GM21529 (cell line): Measurements from ENCODE around the gene PI4KB.
A peak's percentile ranks its signal among the peaks of the same experiment; 100 is the strongest.

ENCODE experiments used
- ATAC-seq: cut with Tn5 transposase; IDR thresholded peaks from one replicate; pipeline ENCODE4 v1.9.1; 2021; ENCODE audit not compliant: unreplicated experiment

The PI4KB gene

GRCh38 chr1:151346769-151347522 lies 19.7 kb upstream of the PI4KB start, which contains the start of gene RFX5:
Gene RFX5, minus strand, starts transcription at chr1:151347252. Its CDS starts 932 bp downstream, at chr1:151346320.
- ATAC-seq = peak; percentile 95

DNA sequence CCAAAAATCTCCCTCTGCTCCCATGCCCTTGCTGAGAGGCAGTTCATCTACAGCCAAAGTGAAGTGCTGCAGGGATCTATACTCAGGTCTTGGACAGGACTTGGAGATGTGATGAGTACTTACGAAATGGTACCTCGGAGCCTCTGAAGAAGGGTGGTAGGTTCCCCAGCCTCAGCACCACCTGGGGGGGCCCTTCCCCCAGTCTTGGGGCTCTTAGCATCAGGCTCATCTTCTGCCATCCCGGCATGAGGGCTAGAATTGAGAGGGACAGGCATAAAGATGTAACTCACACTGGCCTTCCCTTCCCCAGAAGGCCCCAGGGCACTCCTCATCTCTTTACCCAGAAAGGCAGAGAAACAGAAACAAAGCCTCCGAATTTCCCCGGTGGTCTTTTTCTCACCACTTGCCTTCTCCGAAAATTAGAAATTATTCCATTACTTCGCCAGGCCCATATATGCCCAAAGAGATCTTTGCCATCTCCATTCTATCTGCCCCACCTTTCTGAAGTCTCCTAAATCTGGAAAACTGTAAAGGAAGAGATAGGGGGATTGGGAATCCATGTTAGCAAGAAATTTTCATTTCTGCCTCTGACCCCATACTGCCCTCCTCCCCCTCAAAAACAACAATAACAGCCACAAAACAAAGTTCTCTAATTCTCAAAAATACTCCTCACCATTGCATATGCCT lies 19.0 kb upstream of the PI4KB start:
- no peak for ATAC-seq

- no peak for ATAC-seq
Measured at GRCh38 chr1:151344291-151344690, 17.1 kb upstream of the PI4KB start.

GRCh38 chr1:151343587-151343986 lies 16.4 kb upstream of the PI4KB start:
- ATAC-seq = no peak

- no peak for ATAC-seq
Measured at GRCh38 chr1:151342569-151342968, 15.4 kb upstream of the PI4KB start.

- ATAC-seq = no peak
Measured at GRCh38 chr1:151342021-151342420, 14.8 kb upstream of the PI4KB start.

GRCh38 chr1:151340870-151341754 lies 13.9 kb upstream of the PI4KB start:
- peak; percentile 64 for ATAC-seq

DNA sequence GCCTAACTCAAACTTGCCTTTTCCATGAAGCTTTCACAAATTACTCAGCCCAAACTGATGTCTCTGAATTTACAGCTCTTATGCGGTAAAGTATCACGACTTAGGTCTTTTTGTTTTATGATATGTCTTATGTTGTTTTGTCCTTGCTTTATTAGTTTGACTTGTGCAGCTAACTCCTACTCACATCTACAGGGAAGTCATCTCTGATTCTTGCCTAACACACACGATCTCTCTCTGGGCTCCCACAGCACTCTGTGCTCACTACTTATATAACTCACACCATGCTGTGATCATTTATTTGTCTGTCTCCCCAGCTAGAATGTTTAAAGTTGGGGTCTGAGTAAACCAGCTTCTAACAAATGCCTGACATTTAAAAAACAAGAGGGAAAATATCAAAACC lies 9.3 kb upstream of the PI4KB start:
- no peak for ATAC-seq

DNA sequence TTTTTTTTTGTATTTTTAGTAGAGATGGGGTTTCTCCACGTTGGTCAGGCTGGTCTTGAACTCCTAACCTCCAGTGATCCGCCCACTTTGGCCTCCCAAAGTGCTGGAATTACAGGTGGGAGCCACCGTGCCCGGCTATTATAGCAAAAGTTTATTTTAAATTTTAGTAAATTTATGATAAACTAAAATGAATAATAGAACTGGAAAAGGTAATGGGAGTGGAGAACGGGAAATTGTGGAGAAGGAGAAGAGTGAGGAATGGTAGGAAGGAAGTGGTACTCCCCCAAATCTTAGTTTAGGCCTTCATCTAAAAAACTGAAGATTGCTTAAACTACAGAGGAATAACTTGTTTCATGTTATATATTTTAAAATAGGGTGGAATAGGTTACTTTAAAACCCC lies 7.6 kb upstream of the PI4KB start:
- ATAC-seq = no peak

GRCh38 chr1:151327903-151328674 lies 873 bp upstream of the PI4KB start:
- ATAC-seq = peak; percentile 5

DNA sequence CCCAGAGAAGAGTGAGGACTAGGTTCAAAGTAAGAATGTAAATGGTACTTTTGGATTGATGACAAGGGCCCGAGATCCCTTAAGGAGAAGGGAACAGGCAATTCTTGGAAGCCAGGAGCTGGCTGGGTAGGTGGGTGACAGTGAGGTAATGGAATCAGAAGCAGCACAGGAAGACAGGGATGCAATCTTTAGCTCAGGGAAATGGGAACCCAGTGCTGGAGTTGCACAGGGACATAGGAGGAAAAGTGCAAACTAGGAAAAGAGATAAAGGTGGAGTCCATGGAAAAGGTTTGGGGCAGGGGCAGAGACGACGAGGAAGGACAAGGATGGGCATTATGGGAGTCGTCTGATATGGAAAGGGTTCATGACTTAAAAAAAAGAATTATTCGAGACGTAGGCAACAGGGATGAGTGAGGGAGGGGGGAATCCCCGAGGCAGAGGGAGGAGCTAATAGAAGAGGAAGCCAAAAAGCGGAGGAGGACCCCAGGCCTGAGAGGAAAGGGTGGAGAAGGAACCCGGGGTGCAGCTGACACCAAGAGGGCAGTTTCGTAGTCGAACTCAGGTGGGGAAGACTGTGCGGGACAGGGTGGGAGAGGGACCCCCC lies 495 bp downstream of the PI4KB start:
- ATAC-seq = peak; percentile 61

DNA sequence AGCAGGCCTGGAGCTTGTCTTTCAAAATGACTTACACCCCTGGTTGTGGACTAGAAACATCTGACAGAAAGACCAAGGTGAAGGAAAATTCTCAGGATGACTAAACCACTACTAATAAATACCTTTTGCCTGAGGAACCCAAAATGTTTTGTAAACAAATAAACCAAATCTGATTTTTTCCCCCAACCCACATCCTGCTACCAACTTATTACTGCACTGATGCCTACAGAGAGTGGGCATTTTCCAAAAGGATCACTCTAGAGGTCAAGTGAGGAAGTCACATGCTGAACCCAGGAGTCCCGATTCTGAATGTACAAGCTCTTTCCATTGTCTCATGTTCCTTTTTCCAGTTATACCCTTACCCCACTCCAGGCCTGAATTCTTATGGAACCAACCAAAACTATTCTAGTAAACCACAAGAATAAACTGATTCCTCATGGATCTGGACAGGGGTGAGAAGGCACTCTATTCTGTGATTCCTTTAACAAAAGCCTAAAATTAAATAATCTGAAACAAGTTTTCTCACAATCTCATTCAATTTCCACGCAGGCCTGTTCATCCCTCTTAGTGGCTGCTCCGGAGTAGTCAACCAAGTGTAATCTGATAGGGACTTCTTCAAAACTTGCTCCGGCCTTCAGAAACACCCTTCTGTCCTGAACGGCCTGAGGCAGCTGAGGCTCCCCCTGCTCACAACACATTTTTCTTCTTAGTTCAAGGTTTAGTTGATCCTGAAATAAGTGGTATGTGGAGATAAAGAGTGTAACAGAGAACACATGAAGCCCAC lies 1.4 kb downstream of the PI4KB start:
- no peak for ATAC-seq

GRCh38 chr1:151325231-151325630 lies 2.0 kb downstream of the PI4KB start:
- no peak for ATAC-seq

DNA sequence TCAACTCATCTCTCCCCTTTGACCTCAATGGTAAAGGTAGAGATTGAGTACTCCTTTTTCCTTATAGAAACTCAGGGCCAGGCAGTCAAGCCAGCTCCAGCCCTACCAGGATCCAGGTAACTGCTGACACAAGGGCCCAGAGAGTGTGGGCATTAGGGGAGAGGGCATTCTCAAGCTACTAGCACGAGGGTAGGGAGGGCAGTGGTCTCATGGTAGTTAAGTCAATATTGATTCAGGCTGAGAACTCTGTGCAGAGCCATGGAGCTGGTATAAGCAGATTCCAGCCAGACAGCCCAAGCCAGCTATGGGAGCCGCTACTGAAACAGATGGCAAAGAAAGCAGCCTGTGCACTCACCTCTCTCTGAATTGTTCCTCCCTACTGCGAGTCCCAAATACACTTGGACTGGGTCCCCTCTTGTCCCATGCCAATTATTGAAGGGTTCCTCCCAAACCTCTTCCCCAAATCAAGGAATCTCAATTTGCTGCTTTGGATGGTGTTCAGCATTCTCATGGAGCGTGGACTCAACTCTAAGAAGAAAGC lies 2.8 kb downstream of the PI4KB start:
- ATAC-seq = no peak

GRCh38 chr1:151318975-151319374 lies 8.2 kb downstream of the PI4KB start:
- no peak for ATAC-seq

- ATAC-seq = no peak
Measured at GRCh38 chr1:151315565-151316235, 11.5 kb downstream of the PI4KB start.

- ATAC-seq = no peak
Measured at GRCh38 chr1:151314137-151314875, 12.9 kb downstream of the PI4KB start.

GRCh38 chr1:151313501-151313900 lies 13.7 kb downstream of the PI4KB start:
- ATAC-seq = no peak
